CD4-positive, alpha-beta memory T cell (primary cell): Measurements from ENCODE around the gene SLC16A4. TPM values are rescaled to one million over a fixed set of nuclear protein-coding genes. Genes with fewer than 3 reads are reported as not detected.

Experiments used
- CTCF ChIA-PET: fragments of 350-600 bp; sonication (Branson Sonifier 250); formaldehyde crosslinking; loops from one replicate; lab custom pipeline; 2021; ENCODE audit warnings: inconsistent platforms; ENCODE audit not compliant: partially characterized antibody; lab: Charles Lee
- POLR2A ChIA-PET: fragments of 350-600 bp; sonication (Branson Sonifier 250); formaldehyde crosslinking; loops from one replicate; lab custom pipeline; 2021; ENCODE audit not compliant: partially characterized antibody; lab: Charles Lee
- DNase-seq, 5 donors: peaks; one replicate each; pipeline versions ENCODE4 v3.0.0 to v3.0.0-alpha.2; 2020 to 2022; ENCODE audit warnings: mixed read lengths in 1 of 5
- H3K27ac ChIP-seq: one replicate; pipeline ENCODE4 v1.7.0; 2013; ENCODE audit warnings: low read depth, low read length
- H3K27me3 ChIP-seq: 2 replicates; pipeline ENCODE4 v1.7.0; 2013; ENCODE audit warnings: mild to moderate bottlenecking, low read length, moderate library complexity; ENCODE audit not compliant: insufficient read depth
- H3K36me3 ChIP-seq: 2 replicates; pipeline ENCODE4 v1.7.0; 2013; ENCODE audit warnings: mild to moderate bottlenecking, low read length, moderate library complexity; ENCODE audit not compliant: insufficient read depth
- H3K4me1 ChIP-seq: 2 replicates; pipeline ENCODE4 v1.7.0; 2013; ENCODE audit warnings: mild to moderate bottlenecking, low read length, moderate library complexity; ENCODE audit not compliant: insufficient read depth
- H3K4me3 ChIP-seq, 2 donors: one replicate each; pipeline ENCODE4 v1.7.0; 2013; ENCODE audit warnings: low read length in 2 of 2, mild to moderate bottlenecking in 1 of 2
- H3K9me3 ChIP-seq, 2 donors: one replicate each; pipeline ENCODE4 v1.7.0; 2013; ENCODE audit warnings: low read length in 2 of 2, control low read depth in 1 of 2; ENCODE audit not compliant: control insufficient read depth in 1 of 2
- H3K27ac Mint-ChIP-seq, 7 donors: one replicate each; pipeline ENCODE4 v1.8.0; 2020 to 2021; ENCODE audit warnings: mixed read lengths in 7 of 7, mild to moderate bottlenecking in 6 of 7, inconsistent platforms in 3 of 7, moderate library complexity in 3 of 7
- H3K27me3 Mint-ChIP-seq, 2 donors: one replicate each; pipeline ENCODE4 v1.8.0; 2020 to 2021; ENCODE audit warnings: mixed read lengths in 2 of 2
- H3K36me3 Mint-ChIP-seq, 2 donors: one replicate each; pipeline ENCODE4 v1.8.0; 2020 to 2021; ENCODE audit warnings: mixed read lengths in 2 of 2, inconsistent platforms in 1 of 2, mild to moderate bottlenecking in 1 of 2
- H3K4me1 Mint-ChIP-seq, 4 donors: one replicate each; pipeline ENCODE4 v1.8.0; 2020 to 2021; ENCODE audit warnings: mixed read lengths in 4 of 4, mild to moderate bottlenecking in 1 of 4
- H3K4me3 Mint-ChIP-seq, 8 donors: one replicate each; pipeline ENCODE4 v1.8.0; 2020 to 2021; ENCODE audit warnings: mixed read lengths in 8 of 8, mild to moderate bottlenecking in 7 of 8, moderate library complexity in 6 of 8, inconsistent platforms in 3 of 8
- H3K9me3 Mint-ChIP-seq, 8 donors: one replicate each; pipeline ENCODE4 v1.8.0; 2020 to 2021; ENCODE audit warnings: mixed read lengths in 8 of 8, mild to moderate bottlenecking in 5 of 8, inconsistent platforms in 3 of 8, moderate library complexity in 1 of 8
- intact Hi-C: fragments of 100-400 bp; cut with micrococcal nuclease; formaldehyde crosslinking; loops from one replicate; pipeline ENCODE4 v1.15.1; 2023
- polyA plus RNA-seq, 2 donors: library from polyadenylated mRNA; unstranded; fragments of 300-500 nt; fragmentation: Illumina TruSeq; gene quantifications; one replicate each; pipeline ENCODE4 v1.2.3, GENCODE V29; 2021
- total RNA-seq, 2 experiments: library from RNA; stranded (reverse); gene quantifications; one replicate each; pipeline ENCODE4 v1.2.3, GENCODE V29; 2021

SLC16A4 gene
- total and polyA plus RNA-seq, 4 experiments from 2014 or later, result 0.29 to 0.90 (median 0.56) TPM

- Mint-ChIP-seq H3K27me3 (no peaks in the 10 kb centered on the region), H3K9me3 (no peaks in the 10 kb centered on the region), H3K36me3 (no peaks in the 10 kb centered on the region), H3K4me1 (peaks cover 0 to 2% (median under 1%) of the 10 kb centered on the region in 4 donors), H3K4me3 (no peak overlapping the region), H3K27ac (no peak overlapping the region)
- Histone ChIP-seq H3K36me3 (no peaks in the 10 kb centered on the region), H3K4me1 (no peaks in the 10 kb centered on the region), H3K27me3 (no peaks in the 10 kb centered on the region), H3K27ac (no peak overlapping the region), H3K4me3 (no peak overlapping the region), H3K9me3 (no peaks in the 10 kb centered on the region)
- intact Hi-C loops, result no loop called here
- DNase-seq, result no peak
- ChIA-PET POLR2A (no interaction called here), CTCF (interaction anchor here (1.2 to 17.5 kb wide), 4 partner anchors 9 to 111 kb away, joined by 3 to 724 read pairs (median 6); partner anchors contain the start of gene KCNC4)
These were observed 74.1 kb downstream of the SLC16A4 start for GRCh38 chr1:110316735-110317134.

Other genes starting within 250 kb of the SLC16A4 start
- not detected for gene SLC6A17, start 240.5 kb downstream of the SLC16A4 start, total RNA-seq
- not detected for gene SLC6A17, start 240.5 kb downstream of the SLC16A4 start, polyA plus RNA-seq
- gene KCNC4, start 180.7 kb downstream of the SLC16A4 start, total RNA-seq, result 10 to 100 TPM; 11.9 to 13.4 TPM
- gene KCNC4, start 180.7 kb downstream of the SLC16A4 start, polyA plus RNA-seq, result 1 to 10 TPM; 2.3 to 3.0 TPM
- gene RBM15, start 51.6 kb downstream of the SLC16A4 start, total RNA-seq, result 10 to 100 TPM; 47.7 to 51.4 TPM
- 10 to 100 TPM in 1 of 2 donors, 1 to 10 TPM in 1; 6.8 to 10.8 TPM for gene RBM15, start 51.6 kb downstream of the SLC16A4 start, polyA plus RNA-seq
- gene LAMTOR5, start 16.7 kb upstream of the SLC16A4 start, total RNA-seq, result 10 to 100 TPM; 64.5 to 69.6 TPM
- gene LAMTOR5, start 16.7 kb upstream of the SLC16A4 start, polyA plus RNA-seq, result 100 to 1,000 TPM; 264 to 325 TPM
- not detected for gene PROK1, start 60.1 kb upstream of the SLC16A4 start, total RNA-seq
- not detected for gene PROK1, start 60.1 kb upstream of the SLC16A4 start, polyA plus RNA-seq
- not detected for gene KCNA10, start 128.1 kb upstream of the SLC16A4 start, total RNA-seq
- not detected for gene KCNA10, start 128.1 kb upstream of the SLC16A4 start, polyA plus RNA-seq
- 1 to 10 TPM; 1.2 to 2.2 TPM for gene KCNA2, start 215.3 kb upstream of the SLC16A4 start, total RNA-seq
- 1 to 10 TPM in 1 of 2 donors, under 1 TPM in 1; 0.26 to 1.0 TPM for gene KCNA2, start 215.3 kb upstream of the SLC16A4 start, polyA plus RNA-seq